Daoy (cell line): ENCODE results near the gene CKLF. TPM values are rescaled to one million over a fixed set of nuclear protein-coding genes. Genes with fewer than 3 reads are reported as not detected.
"Not testable (repeated sequence)": the region's sequence is repeated elsewhere in the genome, so short reads cannot be mapped to it uniquely, and the experiment has no call there.

Experiments
- DNase-seq: peaks from one replicate; pipeline ENCODE4 v3.0.0-alpha.2; 2015; ENCODE audit warnings: low read depth
- total RNA-seq: library from RNA; depleted of rRNA; stranded (reverse); fragments of >200 nt; shearing (Covaris generic); gene quantifications from 2 replicates; pipeline ENCODE4 v1.2.3, GENCODE V29; 2014

CKLF gene
- total RNA-seq, 1 experiment from 2014 or later, result 168 TPM

GRCh38 chr16:66542396-66542795 lies 10.0 kb upstream of the CKLF start:
- no peak for DNase-seq

DNA sequence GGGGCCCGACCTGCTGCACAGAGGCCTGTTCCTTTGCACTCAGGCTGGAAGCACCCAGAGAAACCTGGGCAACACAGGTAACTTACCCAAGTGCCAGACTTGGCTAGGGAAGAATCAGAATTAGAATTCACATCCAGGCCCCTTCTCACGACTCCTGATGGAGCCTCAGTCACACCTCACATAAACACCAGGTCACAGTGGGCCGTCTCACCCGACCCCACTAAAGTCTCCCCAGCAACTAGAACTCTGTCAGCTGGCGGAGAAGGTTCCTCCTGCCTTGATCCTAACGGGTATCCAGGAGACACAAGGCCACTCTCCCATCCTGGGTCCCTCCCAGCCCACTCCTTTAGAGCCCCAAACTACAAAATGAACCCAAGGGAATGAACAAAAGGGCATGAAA lies 8.8 kb upstream of the CKLF start:
- no peak for DNase-seq

- DNase-seq, result no peak
Observed at GRCh38 chr16:66544016-66544757, 8.2 kb upstream of the CKLF start.

- no peak for DNase-seq
Observed at GRCh38 chr16:66547101-66547989, 5.0 kb upstream of the CKLF start.

DNA sequence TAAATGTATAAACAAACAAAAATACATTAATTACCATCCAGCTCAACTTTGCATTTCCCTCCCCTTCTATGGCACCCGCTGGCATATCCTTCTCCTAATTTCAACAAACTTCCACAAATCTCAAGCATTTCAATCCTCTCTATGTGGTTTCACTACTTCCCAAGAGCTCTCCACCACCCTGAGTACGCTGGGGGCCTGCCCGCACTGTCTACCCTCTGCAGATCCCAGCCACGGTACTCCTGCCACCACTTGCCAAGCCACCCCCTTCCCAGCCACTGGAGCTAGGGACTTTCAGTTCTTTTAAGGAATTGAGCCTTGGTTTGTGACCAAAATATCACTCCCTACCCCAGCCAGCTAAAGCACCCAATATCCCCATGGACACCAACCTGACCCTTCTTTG lies 4.3 kb upstream of the CKLF start:
- DNase-seq, result no peak

GRCh38 chr16:66548868-66549267 lies 3.5 kb upstream of the CKLF start:
- no peak for DNase-seq

DNA sequence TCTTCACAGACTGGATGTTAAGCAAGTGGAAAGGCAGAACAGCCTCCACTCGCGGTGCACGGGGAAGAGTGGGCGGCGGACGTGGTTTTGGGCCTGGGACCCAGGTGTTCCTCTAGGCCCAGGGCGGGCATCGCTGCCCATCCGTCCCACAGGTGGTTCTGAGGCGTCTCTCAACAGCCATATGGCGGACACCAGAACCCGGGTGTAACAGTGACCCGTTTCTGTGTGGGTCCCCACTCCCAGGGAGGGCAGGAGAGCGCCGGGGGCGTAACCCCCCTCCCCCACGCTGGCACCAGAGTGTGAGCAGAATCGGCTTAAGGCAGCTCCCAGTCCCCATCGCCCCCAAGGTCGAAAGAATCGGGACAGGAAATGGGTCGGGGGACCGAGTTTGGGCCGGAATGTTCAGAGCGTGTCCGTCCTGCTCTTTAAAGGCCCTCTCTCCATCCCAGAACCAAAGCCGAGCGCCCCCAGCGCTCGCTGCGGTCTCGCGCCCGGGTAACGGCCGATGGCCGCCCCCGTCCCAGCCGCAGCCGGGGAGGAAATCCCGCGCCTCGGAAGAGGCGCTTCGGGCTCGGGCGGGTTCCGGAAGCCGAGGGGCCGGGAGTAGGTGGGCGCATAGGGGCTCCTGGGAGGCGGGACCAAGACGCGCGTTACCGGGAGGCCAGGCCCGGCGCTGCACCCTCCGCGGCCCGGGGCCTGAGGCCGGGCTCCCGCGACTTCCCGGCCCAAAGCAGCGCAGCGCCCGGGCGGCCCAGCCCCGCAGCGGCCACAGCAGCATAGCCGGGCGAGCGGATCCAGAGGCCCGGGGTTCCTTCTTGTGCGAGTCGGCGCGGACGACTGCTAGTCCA lies 2.9 kb upstream of the CKLF start, which contains the start of gene TK2:
Gene TK2 (minus strand): TSS at position 839 of the 848 bp plus-strand sequence. CDS start 61 bp downstream, at position 778.
- peak; percentile 58 for DNase-seq

GRCh38 chr16:66551348-66551759 lies 1.0 kb upstream of the CKLF start:
- DNase-seq, result peak; percentile 57

DNA sequence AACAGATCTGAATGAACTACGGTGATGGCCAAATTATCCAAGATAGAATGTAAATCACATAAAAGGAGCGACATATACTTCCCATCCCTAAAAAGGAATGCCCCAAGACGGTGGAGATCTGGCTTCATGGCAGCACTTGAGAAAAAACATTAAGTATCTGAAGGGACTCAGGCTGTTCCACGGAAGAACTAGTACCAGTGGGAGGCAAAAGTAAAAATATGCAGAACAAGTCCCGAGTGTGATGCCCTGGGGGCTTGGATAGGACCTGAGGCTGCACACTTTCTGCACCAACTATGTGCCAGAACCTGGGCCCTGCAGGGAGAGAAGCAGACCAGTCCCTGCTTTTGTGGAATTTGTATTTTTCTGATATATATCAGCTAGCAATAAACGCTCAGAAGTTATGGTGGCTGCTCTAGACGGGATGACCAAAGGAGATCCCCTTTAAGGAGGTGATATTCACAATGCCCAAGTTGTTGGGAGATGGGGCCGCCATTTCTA lies 539 bp upstream of the CKLF start:
- no peak for DNase-seq

GRCh38 chr16:66553223-66553622 lies 847 bp downstream of the CKLF start:
- peak; percentile 21 for DNase-seq

- DNase-seq, result no peak
Observed at GRCh38 chr16:66554021-66554420, 1.6 kb downstream of the CKLF start.

DNA sequence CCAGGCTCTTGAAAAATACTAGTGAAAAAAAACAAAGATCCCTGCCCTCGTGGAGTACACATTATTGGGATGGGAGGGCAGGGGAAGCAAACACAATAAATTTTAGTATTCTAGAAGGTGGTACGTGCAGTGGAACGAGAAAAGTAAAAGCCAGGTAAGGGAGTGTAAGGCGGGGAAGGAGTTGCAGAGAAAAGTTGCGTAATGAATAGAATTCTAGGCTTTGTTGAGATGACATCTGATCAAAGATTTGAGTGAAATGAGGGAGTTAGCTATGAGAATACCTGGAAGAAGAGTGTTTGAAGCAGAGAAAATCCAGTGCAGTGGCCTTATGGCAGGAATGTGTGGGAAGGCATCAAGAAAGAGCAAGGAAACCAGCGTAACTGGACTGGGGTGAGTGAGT lies 2.1 kb downstream of the CKLF start:
- no peak for DNase-seq

DNA sequence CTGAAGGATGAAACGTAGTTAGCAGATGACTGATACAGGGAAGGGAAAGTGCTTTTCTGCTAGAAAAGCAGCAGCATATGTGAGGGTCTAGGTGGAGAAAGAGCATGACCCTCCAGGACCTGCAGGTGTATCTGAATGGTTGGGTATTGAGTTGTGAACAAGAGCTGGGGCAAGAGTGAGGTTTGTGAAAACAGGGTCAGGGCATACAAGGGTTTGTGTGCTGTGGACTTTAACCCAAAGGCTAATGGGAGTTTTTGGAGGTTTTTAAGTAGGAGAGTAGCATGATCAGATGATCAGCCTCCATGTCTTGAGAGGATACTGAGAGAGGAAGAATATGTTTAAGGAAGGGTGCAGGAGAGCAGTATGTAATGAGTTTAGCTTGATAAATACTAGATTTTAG lies 7.7 kb downstream of the CKLF start:
- DNase-seq, result no peak

DNA sequence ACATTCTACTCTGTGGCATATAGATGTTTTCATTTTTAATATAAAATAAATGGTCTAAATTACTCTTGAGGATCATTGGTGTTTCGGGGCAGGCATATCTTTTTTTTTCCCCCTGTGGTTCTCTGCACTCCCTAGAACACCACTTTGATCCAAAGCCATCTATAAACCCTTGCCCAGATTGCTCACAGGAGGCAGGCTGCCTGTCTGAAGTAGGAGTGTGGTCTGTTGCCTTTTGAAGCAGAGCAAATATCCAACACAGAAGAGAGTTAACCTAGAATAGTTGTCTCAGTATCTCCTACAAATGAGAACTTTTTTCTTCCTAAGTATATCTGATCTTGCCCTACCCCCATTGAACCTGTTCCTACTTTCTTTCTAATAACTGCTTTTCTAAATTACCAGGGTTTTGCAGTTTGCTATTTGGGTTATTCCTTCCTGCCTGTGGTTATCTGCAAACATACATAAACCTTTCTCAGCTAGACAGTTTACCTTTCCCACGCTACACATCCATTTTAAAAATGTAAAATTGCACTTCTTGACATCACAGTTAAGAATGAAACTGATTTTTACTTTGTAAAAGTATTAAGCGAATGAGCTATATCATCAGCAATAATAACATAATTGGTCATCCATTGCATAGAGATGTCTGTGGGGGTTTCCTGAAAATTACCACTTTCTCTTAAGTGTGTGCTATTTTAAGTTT lies 9.2 kb downstream of the CKLF start:
- no peak for DNase-seq

DNA sequence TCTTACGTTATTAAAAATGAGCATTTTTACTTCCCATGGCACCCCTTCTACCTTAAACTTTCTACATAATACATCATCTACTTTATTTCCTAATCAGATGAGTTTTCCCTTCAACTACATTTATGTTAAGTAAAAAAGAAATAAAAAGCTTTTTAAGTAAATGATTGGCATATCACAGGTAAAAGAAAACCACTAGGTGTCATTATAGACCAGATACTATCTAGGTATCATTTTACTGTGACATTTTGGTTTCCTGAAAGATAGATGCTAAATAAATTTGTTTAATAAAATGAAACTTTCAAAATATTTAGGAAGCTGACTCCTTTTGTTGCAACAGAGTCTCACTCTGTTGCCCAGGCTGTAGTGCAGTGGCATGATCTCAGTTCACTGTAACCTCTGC lies 10.0 kb downstream of the CKLF start:
- DNase-seq, result no peak

GRCh38 chr16:66562986-66563385 lies 10.6 kb downstream of the CKLF start:
- no peak for DNase-seq

DNA sequence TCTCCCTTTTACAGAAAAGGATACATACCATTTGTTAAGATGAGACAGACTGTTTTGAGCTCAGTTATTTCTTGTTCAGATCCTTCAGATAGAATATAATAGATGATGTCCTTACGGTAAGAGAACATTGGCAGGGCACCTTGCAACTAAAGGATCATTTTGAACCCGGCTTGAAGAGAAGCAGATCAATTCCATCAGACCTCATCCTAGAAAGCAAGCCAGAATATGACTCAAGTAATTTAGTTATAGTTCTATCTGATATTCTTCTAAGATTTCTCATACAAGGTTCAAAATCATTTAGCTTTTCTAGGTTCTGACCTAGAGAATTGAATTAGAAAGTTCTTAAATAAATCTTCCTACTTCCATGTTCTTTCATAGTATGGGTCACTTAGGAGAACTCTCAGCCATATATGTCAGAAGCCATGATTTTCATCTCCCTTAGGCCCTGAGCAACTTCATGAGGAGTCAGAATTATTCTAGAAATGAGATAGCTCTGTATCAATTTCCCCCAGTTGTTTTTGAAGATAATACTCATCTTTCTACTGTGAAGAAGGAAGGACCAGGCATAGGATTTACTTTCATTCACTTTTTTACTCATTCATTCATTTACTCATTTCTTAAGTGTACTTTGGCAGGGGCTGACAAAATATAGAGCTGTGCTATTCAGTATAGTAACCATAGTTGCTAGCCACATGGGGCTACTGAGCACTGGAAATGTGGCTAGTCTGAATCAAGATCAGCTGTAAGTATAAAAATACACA lies 11.4 kb downstream of the CKLF start:
- no peak for DNase-seq

DNA sequence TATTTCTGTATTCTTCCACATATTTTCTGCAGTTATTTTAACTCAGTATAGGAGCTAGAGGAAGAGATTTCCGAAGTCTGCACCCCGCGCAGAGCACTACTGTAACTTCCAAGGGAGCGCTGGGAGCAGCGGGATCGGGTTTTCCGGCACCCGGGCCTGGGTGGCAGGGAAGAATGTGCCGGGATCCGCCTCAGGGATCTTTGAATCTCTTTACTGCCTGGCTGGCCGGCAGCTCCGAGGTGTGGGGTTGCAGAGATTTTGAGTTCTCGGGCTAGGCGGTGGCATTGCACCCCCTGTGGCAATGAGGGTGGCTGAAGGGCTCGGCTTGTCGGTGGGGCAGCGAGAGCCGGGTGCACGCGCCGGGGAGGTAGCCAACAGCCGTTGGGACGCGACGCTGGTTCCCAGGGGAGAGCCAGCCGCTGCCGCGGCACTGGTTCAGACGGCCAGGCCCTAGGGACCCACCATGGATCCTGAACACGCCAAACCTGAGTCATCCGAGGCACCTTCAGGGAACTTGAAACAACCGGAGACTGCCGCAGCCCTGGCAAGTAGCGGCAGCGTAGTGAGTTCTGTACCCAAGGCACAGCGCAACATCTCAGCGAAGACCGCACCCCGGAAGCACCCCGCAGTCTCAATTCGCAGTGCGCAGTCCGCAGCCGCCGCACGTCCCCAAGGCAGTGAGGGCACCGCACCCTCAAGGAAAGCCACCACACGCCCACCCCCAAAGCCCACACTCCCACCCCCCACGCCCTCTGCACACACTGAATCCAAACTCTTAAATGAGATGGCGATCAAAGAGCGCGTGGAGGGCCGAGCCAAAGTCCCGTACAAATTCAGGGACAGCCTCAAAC lies 13.9 kb downstream of the CKLF start, which contains the start of gene CMTM1:
Gene CMTM1 (plus strand): TSS at position 389 of the 851 bp plus-strand sequence. CDS start 75 bp downstream, at position 464.
- DNase-seq, result no peak

GRCh38 chr16:66567270-66567669 lies 14.9 kb downstream of the CKLF start:
- not testable (repeated sequence) for DNase-seq
